Embryonic facial prominence (tissue), 1 donor: ENCODE data around the gene PHF21B.

ENCODE experiments used
- DNase-seq: peaks from one replicate; pipeline ENCODE4 v3.0.0-alpha.2; 2016; ENCODE audit errors: extremely low spot score

PHF21B gene

GRCh38 chr22:45014654-45015053, 4.8 kb upstream of the PHF21B start:
- no peak for DNase-seq

- DNase-seq: no peak
Observed at GRCh38 chr22:45013138-45013537, 3.3 kb upstream of the PHF21B start.

- no peak for DNase-seq
Observed at GRCh38 chr22:45010532-45010900, 711 bp upstream of the PHF21B start.

GRCh38 chr22:45008751-45009605, 827 bp downstream of the PHF21B start:
- no peak for DNase-seq

GRCh38 chr22:45008186-45008681, 1.6 kb downstream of the PHF21B start:
- DNase-seq: no peak

- DNase-seq: peak; percentile 66
Observed at GRCh38 chr22:45007391-45008185, 2.2 kb downstream of the PHF21B start.

- DNase-seq: peak; percentile 18
Observed at GRCh38 chr22:45006964-45007390, 2.8 kb downstream of the PHF21B start.

- peak; percentile 16 for DNase-seq
Observed at GRCh38 chr22:45006111-45006963, 3.5 kb downstream of the PHF21B start.

GRCh38 chr22:45001653-45002052, 8.2 kb downstream of the PHF21B start:
- no peak for DNase-seq

GRCh38 chr22:45000330-45000729, 9.5 kb downstream of the PHF21B start:
- no peak for DNase-seq

GRCh38 chr22:44999687-45000086, 10.1 kb downstream of the PHF21B start:
- DNase-seq: no peak

- no peak for DNase-seq
Observed at GRCh38 chr22:44999231-44999630, 10.6 kb downstream of the PHF21B start.

- no peak for DNase-seq
Observed at GRCh38 chr22:44998296-44998695, 11.5 kb downstream of the PHF21B start.

GRCh38 chr22:44997060-44997459, 12.7 kb downstream of the PHF21B start:
- no peak for DNase-seq

- no peak for DNase-seq
Observed at GRCh38 chr22:44996648-44997047, 13.2 kb downstream of the PHF21B start.

GRCh38 chr22:44996120-44996519, 13.7 kb downstream of the PHF21B start:
- DNase-seq: no peak

- no peak for DNase-seq
Observed at GRCh38 chr22:44995715-44996114, 14.1 kb downstream of the PHF21B start.

- no peak for DNase-seq
Observed at GRCh38 chr22:44995105-44995514, 14.7 kb downstream of the PHF21B start.

GRCh38 chr22:44994399-44995104, 15.3 kb downstream of the PHF21B start:
- DNase-seq: no peak

GRCh38 chr22:44992166-44992565, 17.6 kb downstream of the PHF21B start:
- DNase-seq: no peak

- DNase-seq: no peak
Observed at GRCh38 chr22:44991218-44991617, 18.6 kb downstream of the PHF21B start.
